Tibial artery (tissue), 4 donors: Measurements from ENCODE around the gene CA9.

ENCODE experiments used
- DNase-seq, 2 donors: peaks; one replicate each; pipeline ENCODE4 v3.0.0-alpha.2; 2019
- H3K27ac ChIP-seq, 2 donors: fragments of 200-600 bp; sonication (generic) in 1 of 2; 1 replicate in 1 of 2; 2 replicates in 1 of 2; pipeline ENCODE4 v1.5.1; 2018 to 2019; ENCODE audit warnings: mild to moderate bottlenecking in 1 of 2
- H3K27me3 ChIP-seq, 2 donors: fragments of 200-600 bp; sonication (generic) in 1 of 2; one replicate each; pipeline versions ENCODE4 v1.5.1 to v1.6.0; 2016 to 2019
- H3K36me3 ChIP-seq, 3 donors: fragments of 200-600 bp; sonication (generic) in 2 of 3; one replicate each; pipeline ENCODE4 v1.5.1; 2016 to 2019; ENCODE audit warnings: mild to moderate bottlenecking in 2 of 3
- H3K4me1 ChIP-seq, 4 donors: fragments of 200-600 bp; sonication (generic) in 2 of 4; 1 replicate in 3 of 4; 2 replicates in 1 of 4; pipeline ENCODE4 v1.5.1; 2016 to 2019
- H3K4me3 ChIP-seq, 2 donors: fragments of 200-600 bp; sonication (generic) in 1 of 2; 1 replicate in 1 of 2; 2 replicates in 1 of 2; pipeline ENCODE4 v1.5.1; 2018 to 2019; ENCODE audit warnings: mild to moderate bottlenecking in 2 of 2
- H3K9me3 ChIP-seq, 3 donors: fragments of 200-600 bp; sonication (generic) in 1 of 3; one replicate each; pipeline ENCODE4 v1.5.1; 2016 to 2019
- intact Hi-C: fragments of 100-400 bp; cut with DNase I; formaldehyde crosslinking; loops from one replicate; pipeline ENCODE4 v1.15.0; 2023; ENCODE audit warnings: low total_unique reads
- TF ChIP-seq, protein P1 (sequence below), 2 experiments: fragments of 200-600 bp in 1 of 2; fragments of 450-650 bp in 1 of 2; IDR thresholded peaks; one replicate each; pipeline ENCODE4 v1.5.1; 2017 to 2019; ENCODE audit warnings: antibody characterized with exemption in 2 of 2, mild to moderate bottlenecking in 1 of 2, moderate library complexity in 1 of 2

Gene CA9

DNA sequence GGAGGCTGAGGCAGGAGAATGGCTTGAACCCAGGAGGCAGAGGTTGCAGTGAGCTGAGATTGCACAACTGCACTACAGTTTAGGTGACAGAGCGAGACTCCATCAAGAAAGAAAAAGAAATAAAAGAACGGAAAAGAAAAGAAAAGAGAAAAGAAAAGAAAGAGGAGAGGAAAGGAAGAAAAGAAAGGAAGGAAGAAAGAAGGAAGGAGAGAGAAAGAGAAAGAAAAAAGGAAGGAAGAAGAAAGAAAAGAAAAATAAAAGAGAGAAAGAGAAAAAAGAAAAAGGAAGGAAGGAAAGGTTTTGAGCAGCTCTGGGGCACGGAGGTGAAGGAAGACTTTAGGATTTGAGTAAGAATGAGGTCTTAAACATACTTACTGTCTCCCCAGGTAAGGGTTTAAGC lies 39.9 kb downstream of the CA9 start:
- H3K27me3 ChIP-seq: no peaks in the 10 kb centered on the region
- TF ChIP-seq, protein P1, sequence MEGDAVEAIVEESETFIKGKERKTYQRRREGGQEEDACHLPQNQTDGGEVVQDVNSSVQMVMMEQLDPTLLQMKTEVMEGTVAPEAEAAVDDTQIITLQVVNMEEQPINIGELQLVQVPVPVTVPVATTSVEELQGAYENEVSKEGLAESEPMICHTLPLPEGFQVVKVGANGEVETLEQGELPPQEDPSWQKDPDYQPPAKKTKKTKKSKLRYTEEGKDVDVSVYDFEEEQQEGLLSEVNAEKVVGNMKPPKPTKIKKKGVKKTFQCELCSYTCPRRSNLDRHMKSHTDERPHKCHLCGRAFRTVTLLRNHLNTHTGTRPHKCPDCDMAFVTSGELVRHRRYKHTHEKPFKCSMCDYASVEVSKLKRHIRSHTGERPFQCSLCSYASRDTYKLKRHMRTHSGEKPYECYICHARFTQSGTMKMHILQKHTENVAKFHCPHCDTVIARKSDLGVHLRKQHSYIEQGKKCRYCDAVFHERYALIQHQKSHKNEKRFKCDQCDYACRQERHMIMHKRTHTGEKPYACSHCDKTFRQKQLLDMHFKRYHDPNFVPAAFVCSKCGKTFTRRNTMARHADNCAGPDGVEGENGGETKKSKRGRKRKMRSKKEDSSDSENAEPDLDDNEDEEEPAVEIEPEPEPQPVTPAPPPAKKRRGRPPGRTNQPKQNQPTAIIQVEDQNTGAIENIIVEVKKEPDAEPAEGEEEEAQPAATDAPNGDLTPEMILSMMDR (IDR thresholded peaks at IDR 0.05): no peak
- H3K9me3 ChIP-seq: no peaks in the 10 kb centered on the region
- intact Hi-C loops: no loop called here
- no peak for DNase-seq
- H3K27ac ChIP-seq: peak overlapping the region; percentile 60 to 66
- peaks cover 95 to 100% (median 97%) of the 10 kb centered on the region in 3 donors for H3K36me3 ChIP-seq
- H3K4me3 ChIP-seq: no peak overlapping the region
- H3K4me1 ChIP-seq: peaks cover 0 to 11% (median 3%) of the 10 kb centered on the region in 4 donors

DNA sequence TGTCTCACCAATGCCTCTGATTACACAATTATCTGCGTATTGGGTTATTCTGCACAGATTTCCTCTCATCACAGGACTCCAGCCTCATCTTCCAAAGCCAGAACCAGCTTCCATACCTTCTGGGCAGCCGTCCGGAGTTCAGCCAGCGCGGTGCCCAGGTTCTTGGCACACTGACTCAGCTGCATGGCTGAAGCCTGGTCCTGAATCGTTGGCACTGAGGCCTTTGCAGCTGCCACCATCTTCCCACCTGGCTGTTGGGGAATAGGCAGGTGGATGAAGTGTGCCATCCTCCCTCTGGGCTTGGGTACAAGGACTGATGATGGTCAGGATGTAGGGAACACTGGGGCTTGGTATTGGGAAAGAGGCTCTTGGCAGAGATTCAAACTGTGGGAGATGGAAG lies 40.4 kb downstream of the CA9 start:
- TF ChIP-seq, protein P1 (IDR thresholded peaks at IDR 0.05): no peak
- Histone ChIP-seq H3K27me3 (no peaks in the 10 kb centered on the region), H3K4me1 (peaks cover 0 to 11% (median 3%) of the 10 kb centered on the region in 4 donors), H3K9me3 (no peaks in the 10 kb centered on the region), H3K27ac (peak overlapping the region; percentile 60 to 66), H3K36me3 (peaks cover 95 to 100% (median 97%) of the 10 kb centered on the region in 3 donors), H3K4me3 (no peak overlapping the region)
- no peak for DNase-seq
- intact Hi-C loops: no loop called here

DNA sequence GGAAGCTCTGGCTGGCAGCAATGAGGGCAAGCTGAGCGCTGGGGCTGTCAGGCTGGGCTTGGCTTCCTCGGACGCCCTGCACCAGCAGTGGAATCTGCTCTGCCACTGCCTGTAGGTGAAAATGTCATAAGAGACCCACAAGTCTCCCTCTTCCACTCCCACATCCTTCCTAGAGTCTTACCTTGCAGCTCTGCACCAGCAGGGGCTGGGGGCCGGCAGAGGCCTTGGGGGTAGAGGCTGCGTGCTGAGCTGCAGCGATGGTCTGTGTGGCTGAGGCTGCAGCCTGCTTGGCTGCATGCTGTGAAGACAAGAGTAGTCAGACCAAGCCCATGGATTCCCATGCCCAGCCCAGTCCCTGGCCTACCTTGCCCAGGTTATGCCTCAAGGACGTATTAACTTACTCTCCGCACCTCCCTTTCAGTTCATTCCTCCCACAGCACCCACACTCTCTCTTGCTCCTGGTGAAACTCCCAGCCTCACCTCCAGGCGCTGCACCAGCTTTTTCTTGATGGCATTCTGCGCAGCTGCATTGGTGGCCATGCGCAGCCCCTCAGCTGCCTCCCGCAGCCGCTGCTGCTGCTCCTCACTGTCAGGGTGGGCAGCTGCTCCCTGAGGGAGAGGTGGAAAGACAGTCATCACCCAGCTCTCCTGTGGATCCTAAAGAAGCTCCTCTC lies 41.0 kb downstream of the CA9 start:
- TF ChIP-seq, protein P1 (IDR thresholded peaks at IDR 0.05): no peak
- DNase-seq: no peak
- Histone ChIP-seq H3K27ac (peak overlapping the region; percentile 60 to 66), H3K27me3 (no peaks in the 10 kb centered on the region), H3K4me3 (no peak overlapping the region), H3K4me1 (peaks cover 0 to 11% (median 3%) of the 10 kb centered on the region in 4 donors), H3K9me3 (no peaks in the 10 kb centered on the region), H3K36me3 (peaks cover 98 to 100% (median 100%) of the 10 kb centered on the region in 3 donors)
- intact Hi-C loops: no loop called here

DNA sequence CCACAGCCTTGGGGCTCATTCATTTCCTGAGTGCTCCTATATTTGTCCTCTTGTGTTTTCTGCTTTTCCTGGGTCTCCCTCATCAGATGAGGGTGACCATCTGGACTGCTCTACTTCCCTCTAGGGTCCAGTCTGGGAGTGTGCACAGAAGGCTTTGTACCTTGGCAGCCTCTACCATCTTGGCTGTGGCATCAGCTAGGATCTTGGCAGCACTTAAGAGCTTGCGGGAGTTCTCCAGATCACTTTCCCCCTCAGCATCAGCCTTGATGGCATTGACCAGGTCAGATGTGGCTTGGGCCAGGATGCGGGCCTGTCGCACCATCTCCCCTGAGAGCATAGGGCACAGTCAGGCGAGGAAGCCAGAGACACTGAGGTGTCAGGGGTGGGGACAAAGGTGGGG lies 42.5 kb downstream of the CA9 start:
- H3K27me3 ChIP-seq: no peaks in the 10 kb centered on the region
- no peaks in the 10 kb centered on the region for H3K9me3 ChIP-seq
- intact Hi-C loops: no loop called here
- H3K4me1 ChIP-seq: peaks cover 0 to 11% (median 3%) of the 10 kb centered on the region in 4 donors
- H3K36me3 ChIP-seq: peaks cover 98 to 100% (median 100%) of the 10 kb centered on the region in 3 donors
- H3K4me3 ChIP-seq: no peak overlapping the region
- TF ChIP-seq, protein P1 (IDR thresholded peaks at IDR 0.05): peak; percentile 31 to 40
- no peak for DNase-seq
- peak overlapping the region; percentile 60 to 66 for H3K27ac ChIP-seq

DNA sequence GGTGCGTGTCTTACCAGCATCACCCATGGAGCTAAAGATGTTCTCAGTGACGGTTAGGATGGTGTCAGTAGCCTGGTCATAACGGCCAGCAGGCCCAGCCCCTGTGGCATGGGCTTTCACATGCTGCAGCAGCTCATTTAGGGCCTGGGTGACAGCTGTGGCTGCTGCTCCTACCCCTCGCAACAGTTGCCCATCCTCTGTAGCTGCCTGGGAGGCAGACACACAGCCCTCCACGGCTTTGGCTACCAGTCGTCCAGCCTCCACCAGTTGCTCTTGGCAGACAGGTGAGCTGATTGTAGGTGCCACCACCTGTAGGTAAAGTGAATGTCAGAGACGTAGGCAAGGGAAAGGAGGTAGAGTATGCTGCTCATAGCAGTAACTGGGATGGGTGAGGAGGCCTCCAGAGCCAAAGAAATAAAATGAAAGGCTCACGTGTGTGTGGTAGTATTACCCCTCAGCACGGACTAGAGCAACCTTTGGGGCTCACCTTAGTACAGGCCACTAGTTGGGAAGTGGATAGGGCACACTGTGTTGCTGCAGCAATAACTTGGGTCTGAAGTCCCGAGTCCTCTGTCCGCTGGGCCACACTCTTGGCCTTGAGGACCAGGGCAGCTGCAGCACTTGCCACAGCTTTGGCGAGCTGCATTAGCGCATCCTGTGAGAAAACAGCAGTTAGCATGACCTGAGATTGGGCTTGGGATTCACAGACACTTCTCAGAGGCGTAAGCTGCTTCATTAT lies 43.6 kb downstream of the CA9 start:
- Histone ChIP-seq H3K9me3 (no peaks in the 10 kb centered on the region), H3K27ac (peak overlapping the region; percentile 60 to 66), H3K4me1 (peaks cover 0 to 11% (median 3%) of the 10 kb centered on the region in 4 donors), H3K4me3 (no peak overlapping the region), H3K36me3 (peaks cover 98 to 100% (median 100%) of the 10 kb centered on the region in 3 donors), H3K27me3 (no peaks in the 10 kb centered on the region)
- intact Hi-C loops: no loop called here
- DNase-seq: no peak
- TF ChIP-seq, protein P1 (IDR thresholded peaks at IDR 0.05): no peak
